Lower leg skin (tissue), 3 donors: ENCODE results near the gene ZFYVE28.

ENCODE experiments used
- POLR2A ChIP-seq, 2 donors: fragments of 450-650 bp; IDR thresholded peaks; one replicate each; pipeline ENCODE4 v1.6.1; 2016 to 2017; ENCODE audit warnings: antibody characterized with exemption in 2 of 2, mild to moderate bottlenecking in 1 of 2, moderate library complexity in 1 of 2
- TF ChIP-seq, protein P1 (sequence below), 3 donors: fragments of 450-650 bp; IDR thresholded peaks; one replicate each; pipeline ENCODE4 v1.5.1; 2016; ENCODE audit warnings: antibody characterized with exemption in 3 of 3, mild to moderate bottlenecking in 3 of 3, moderate library complexity in 2 of 3

GRCh38 chr4:2363056-2363721 is 55.3 kb downstream of the ZFYVE28 start:
- TF ChIP-seq, protein P1, sequence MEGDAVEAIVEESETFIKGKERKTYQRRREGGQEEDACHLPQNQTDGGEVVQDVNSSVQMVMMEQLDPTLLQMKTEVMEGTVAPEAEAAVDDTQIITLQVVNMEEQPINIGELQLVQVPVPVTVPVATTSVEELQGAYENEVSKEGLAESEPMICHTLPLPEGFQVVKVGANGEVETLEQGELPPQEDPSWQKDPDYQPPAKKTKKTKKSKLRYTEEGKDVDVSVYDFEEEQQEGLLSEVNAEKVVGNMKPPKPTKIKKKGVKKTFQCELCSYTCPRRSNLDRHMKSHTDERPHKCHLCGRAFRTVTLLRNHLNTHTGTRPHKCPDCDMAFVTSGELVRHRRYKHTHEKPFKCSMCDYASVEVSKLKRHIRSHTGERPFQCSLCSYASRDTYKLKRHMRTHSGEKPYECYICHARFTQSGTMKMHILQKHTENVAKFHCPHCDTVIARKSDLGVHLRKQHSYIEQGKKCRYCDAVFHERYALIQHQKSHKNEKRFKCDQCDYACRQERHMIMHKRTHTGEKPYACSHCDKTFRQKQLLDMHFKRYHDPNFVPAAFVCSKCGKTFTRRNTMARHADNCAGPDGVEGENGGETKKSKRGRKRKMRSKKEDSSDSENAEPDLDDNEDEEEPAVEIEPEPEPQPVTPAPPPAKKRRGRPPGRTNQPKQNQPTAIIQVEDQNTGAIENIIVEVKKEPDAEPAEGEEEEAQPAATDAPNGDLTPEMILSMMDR (IDR thresholded peaks at IDR 0.05), result no peak
- no peak for TF ChIP-seq POLR2A (IDR thresholded peaks at IDR 0.05)
